CD4-positive, alpha-beta T cell (primary cell): ENCODE results near the gene HSPA1B. TPM values are rescaled to one million over a fixed set of nuclear protein-coding genes. Genes with fewer than 3 reads are reported as not detected.

ENCODE experiments used
- ATAC-seq: fragments of 200-7000 bp; cut with Tn5 transposase; one replicate; pipeline ENCODE4 v1.10.0; 2022; ENCODE audit warnings: mild to moderate bottlenecking; ENCODE audit not compliant: poor library complexity
- CTCF ChIA-PET: fragments of 350-600 bp; sonication (Branson Sonifier 250); formaldehyde crosslinking; loops from one replicate; lab custom pipeline; 2021; ENCODE audit warnings: antibody characterized with exemption, inconsistent platforms; lab: Charles Lee
- POLR2A ChIA-PET: fragments of 350-600 bp; sonication (Branson Sonifier 250); formaldehyde crosslinking; loops from one replicate; lab custom pipeline; 2021; ENCODE audit warnings: antibody characterized with exemption, inconsistent platforms; lab: Charles Lee
- DNase-seq, 14 experiments: peaks; one replicate each; pipeline ENCODE4 v3.0.0-alpha.2; 2013 to 2020; ENCODE audit warnings: mixed read lengths in 2 of 14
- H3K27ac ChIP-seq, 2 donors: one replicate each; pipeline versions ENCODE4 v1.5.1 to v1.7.0; 2013; ENCODE audit warnings: low read length in 2 of 2, low read depth in 1 of 2, mild to moderate bottlenecking in 1 of 2
- H3K27me3 ChIP-seq, 2 experiments: 1 replicate in 1 of 2; 2 replicates in 1 of 2; pipeline versions ENCODE4 v1.6.1 to v1.7.0; 2013; ENCODE audit warnings: low read length in 2 of 2, control low read depth in 1 of 2, mild to moderate bottlenecking in 1 of 2, moderate library complexity in 1 of 2; ENCODE audit not compliant: insufficient read depth in 2 of 2, control insufficient read depth in 1 of 2
- H3K36me3 ChIP-seq: one replicate; pipeline ENCODE4 v1.6.1; 2013; ENCODE audit warnings: low read length, control low read depth; ENCODE audit not compliant: insufficient read depth
- H3K4me1 ChIP-seq: one replicate; pipeline ENCODE4 v1.6.1; 2013; ENCODE audit warnings: low read length, control low read depth; ENCODE audit not compliant: insufficient read depth
- H3K4me3 ChIP-seq: one replicate; pipeline ENCODE4 v1.5.1; 2013; ENCODE audit warnings: mild to moderate bottlenecking, low read length, moderate library complexity
- H3K9me3 ChIP-seq, 2 experiments: 1 replicate in 1 of 2; 2 replicates in 1 of 2; pipeline versions ENCODE4 v1.6.1 to v1.7.0; 2013; ENCODE audit warnings: low read length in 2 of 2, mild to moderate bottlenecking in 2 of 2, control low read depth in 1 of 2, moderate library complexity in 1 of 2; ENCODE audit not compliant: control insufficient read depth in 1 of 2, insufficient read depth in 1 of 2
- H3K27ac Mint-ChIP-seq: one replicate; pipeline ENCODE4 v1.8.0; 2020; ENCODE audit warnings: mixed read lengths
- H3K27me3 Mint-ChIP-seq: one replicate; pipeline ENCODE4 v1.8.0; 2021; ENCODE audit warnings: mixed read lengths
- H3K36me3 Mint-ChIP-seq: one replicate; pipeline ENCODE4 v1.8.0; 2021; ENCODE audit warnings: low read depth, mixed read lengths
- H3K4me1 Mint-ChIP-seq: one replicate; pipeline ENCODE4 v1.8.0; 2021; ENCODE audit warnings: low read depth, mixed read lengths
- H3K4me3 Mint-ChIP-seq: one replicate; pipeline ENCODE4 v1.8.0; 2020; ENCODE audit warnings: mild to moderate bottlenecking, mixed read lengths
- H3K9me3 Mint-ChIP-seq: one replicate; pipeline ENCODE4 v1.8.0; 2020; ENCODE audit warnings: mixed read lengths
- intact Hi-C, 2 experiments: fragments of 100-400 bp; cut with DNase I in 1 of 2; cut with micrococcal nuclease in 1 of 2; formaldehyde crosslinking; loops; one replicate each; pipeline versions ENCODE4 v1.15.1 to v1.9.0; 2023 to 2025; cut with DNase I, micrococcal nuclease
- total RNA-seq, 174 experiments: library from RNA in 2 of 174; stranded (reverse) in 2 of 174; gene quantifications; one replicate each; pipeline ENCODE4 v1.2.3 and lab custom pipeline; 2021 to 2026
- TF ChIP-seq, protein P1 (sequence below): fragments of 200-600 bp; IDR thresholded peaks from one replicate; pipeline ENCODE4 v1.8.0; 2022; ENCODE audit warnings: antibody characterized with exemption, mild to moderate bottlenecking

The HSPA1B gene
- total RNA-seq, 2 experiments from 2014 or later: 8.3 to 9.8 TPM

- peaks cover 47% of the 10 kb centered on the region for H3K36me3 Mint-ChIP-seq
- peaks cover 20% of the 10 kb centered on the region for H3K4me1 Mint-ChIP-seq
- no peak overlapping the region for H3K27ac ChIP-seq
- no peak for DNase-seq
- H3K36me3 ChIP-seq: peaks cover 59% of the 10 kb centered on the region
- no peaks in the 10 kb centered on the region for H3K27me3 ChIP-seq
- H3K27me3 Mint-ChIP-seq: no peaks in the 10 kb centered on the region
- no peak overlapping the region for H3K4me3 ChIP-seq
- intact Hi-C loops: no loop called here
- H3K4me1 ChIP-seq: peaks cover 32% of the 10 kb centered on the region
- H3K4me3 Mint-ChIP-seq: no peak overlapping the region
- ChIA-PET POLR2A (no interaction called here), CTCF (no interaction called here)
- H3K9me3 Mint-ChIP-seq: no peaks in the 10 kb centered on the region
- H3K27ac Mint-ChIP-seq: no peak overlapping the region
- TF ChIP-seq, protein P1, sequence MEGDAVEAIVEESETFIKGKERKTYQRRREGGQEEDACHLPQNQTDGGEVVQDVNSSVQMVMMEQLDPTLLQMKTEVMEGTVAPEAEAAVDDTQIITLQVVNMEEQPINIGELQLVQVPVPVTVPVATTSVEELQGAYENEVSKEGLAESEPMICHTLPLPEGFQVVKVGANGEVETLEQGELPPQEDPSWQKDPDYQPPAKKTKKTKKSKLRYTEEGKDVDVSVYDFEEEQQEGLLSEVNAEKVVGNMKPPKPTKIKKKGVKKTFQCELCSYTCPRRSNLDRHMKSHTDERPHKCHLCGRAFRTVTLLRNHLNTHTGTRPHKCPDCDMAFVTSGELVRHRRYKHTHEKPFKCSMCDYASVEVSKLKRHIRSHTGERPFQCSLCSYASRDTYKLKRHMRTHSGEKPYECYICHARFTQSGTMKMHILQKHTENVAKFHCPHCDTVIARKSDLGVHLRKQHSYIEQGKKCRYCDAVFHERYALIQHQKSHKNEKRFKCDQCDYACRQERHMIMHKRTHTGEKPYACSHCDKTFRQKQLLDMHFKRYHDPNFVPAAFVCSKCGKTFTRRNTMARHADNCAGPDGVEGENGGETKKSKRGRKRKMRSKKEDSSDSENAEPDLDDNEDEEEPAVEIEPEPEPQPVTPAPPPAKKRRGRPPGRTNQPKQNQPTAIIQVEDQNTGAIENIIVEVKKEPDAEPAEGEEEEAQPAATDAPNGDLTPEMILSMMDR: no peak
- H3K9me3 ChIP-seq: no peaks in the 10 kb centered on the region
- no peak for ATAC-seq
These were observed 47.6 kb upstream of the HSPA1B start for GRCh38 chr6:31779908-31780307.

DNA sequence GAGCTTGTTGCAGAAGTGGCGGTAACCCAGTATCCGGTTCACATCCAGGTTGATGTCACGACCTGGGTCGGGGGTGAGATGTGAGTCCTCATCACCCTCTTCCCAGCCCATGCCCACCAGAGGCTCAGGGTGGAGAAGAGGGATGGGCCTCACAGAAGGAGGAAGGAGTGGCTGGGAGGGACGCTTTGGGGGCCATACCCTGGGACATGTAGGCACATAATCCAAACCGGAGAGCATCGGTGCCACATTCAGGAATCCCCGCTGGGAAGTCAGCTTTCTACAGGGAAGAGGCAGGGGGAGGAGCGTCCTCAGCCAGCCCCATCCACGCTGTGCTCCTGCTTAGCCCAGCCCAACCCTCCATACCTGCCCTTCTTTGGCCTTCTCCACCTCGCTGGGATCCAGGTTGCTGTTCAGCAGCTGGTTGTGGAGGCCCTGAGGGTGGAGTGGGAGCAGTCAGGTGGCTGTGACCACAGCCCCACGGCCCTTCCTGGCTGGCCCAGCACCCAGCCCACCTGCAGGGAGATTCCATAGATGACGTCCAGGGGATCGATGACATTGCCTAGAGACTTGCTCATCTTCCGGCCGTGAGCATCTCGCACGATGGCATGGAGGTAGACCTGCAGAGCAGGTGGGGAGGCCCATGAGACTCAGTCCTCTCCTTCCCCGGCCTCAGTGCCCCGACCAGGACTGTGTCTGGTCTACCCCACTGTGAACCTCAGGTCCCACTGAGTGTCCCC, 46.9 kb upstream of the HSPA1B start:
- Mint-ChIP-seq H3K4me1 (peaks cover 14% of the 10 kb centered on the region), H3K27me3 (no peaks in the 10 kb centered on the region), H3K36me3 (peaks cover 48% of the 10 kb centered on the region), H3K4me3 (no peak overlapping the region), H3K9me3 (no peaks in the 10 kb centered on the region), H3K27ac (no peak overlapping the region)
- TF ChIP-seq, protein P1: no peak
- H3K27me3 ChIP-seq: no peaks in the 10 kb centered on the region
- ATAC-seq (no peak), DNase-seq (no peak)
- ChIA-PET CTCF (no interaction called here), POLR2A (no interaction called here)
- H3K4me3 ChIP-seq: no peak overlapping the region
- no peak overlapping the region for H3K27ac ChIP-seq
- intact Hi-C loops: no loop called here
- H3K9me3 ChIP-seq: no peaks in the 10 kb centered on the region
- peaks cover 26% of the 10 kb centered on the region for H3K4me1 ChIP-seq
- peaks cover 67% of the 10 kb centered on the region for H3K36me3 ChIP-seq

DNA sequence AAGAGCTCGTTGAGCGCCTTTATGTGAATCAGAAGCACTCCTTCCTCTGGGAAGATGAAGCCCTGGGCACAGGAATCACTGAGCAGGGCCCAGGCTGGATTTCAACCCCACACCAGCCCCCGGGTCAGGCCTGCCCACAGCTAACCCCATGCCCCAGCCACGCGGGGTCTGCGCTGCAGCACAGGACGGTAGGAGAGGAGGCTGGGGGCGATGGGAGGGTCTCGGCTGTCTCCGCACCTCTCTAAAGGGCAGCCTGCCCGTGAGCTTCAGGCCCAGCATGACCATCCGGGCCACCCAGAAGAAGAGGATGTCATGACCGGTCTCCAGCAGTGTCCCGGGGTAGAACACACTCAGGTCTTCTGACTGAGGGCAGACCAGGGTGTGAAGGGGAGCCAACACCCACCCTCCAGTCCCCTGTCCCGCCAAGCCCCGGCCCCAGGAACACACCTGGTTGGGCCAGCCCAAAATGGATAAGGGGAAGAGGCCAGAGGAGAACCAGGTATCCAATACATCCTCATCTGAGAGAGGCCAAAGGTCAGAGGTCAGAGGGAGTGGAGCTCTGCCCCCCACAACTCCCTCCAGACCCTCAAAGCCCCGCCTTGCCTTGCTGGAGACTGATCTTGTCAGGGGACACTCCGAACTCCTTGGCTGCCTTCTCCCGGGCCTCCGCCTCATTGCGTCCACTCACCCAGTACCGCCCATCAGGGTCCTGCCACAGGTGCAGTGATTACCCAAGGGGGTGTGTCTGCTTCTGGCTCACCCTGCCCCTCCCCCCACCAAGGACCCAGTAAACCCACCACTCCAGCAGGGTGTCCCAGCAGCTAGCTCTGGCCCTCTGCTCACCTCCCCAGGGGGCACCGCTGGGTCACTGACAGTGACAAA, 46.1 kb upstream of the HSPA1B start:
- H3K27me3 Mint-ChIP-seq: no peaks in the 10 kb centered on the region
- peaks cover 18% of the 10 kb centered on the region for H3K4me1 ChIP-seq
- DNase-seq: no peak
- no peak overlapping the region for H3K27ac ChIP-seq
- intact Hi-C loops: no loop called here
- H3K4me3 ChIP-seq: no peak overlapping the region
- TF ChIP-seq, protein P1: no peak
- H3K36me3 Mint-ChIP-seq: peaks cover 48% of the 10 kb centered on the region
- H3K36me3 ChIP-seq: peaks cover 72% of the 10 kb centered on the region
- H3K9me3 Mint-ChIP-seq: no peaks in the 10 kb centered on the region
- POLR2A ChIA-PET: no interaction called here
- H3K9me3 ChIP-seq: no peaks in the 10 kb centered on the region
- no peak overlapping the region for H3K4me3 Mint-ChIP-seq
- no peaks in the 10 kb centered on the region for H3K27me3 ChIP-seq
- no peak for ATAC-seq
- H3K27ac Mint-ChIP-seq: no peak overlapping the region
- CTCF ChIA-PET: no interaction called here
- peaks cover 11% of the 10 kb centered on the region for H3K4me1 Mint-ChIP-seq
